Lung (tissue), 12 donors: ENCODE data around the gene GLT6D1. TPM values are rescaled to one million over a fixed set of nuclear protein-coding genes. Genes with fewer than 3 reads are reported as not detected.
"Not testable (repeated sequence)": the region's sequence is repeated elsewhere in the genome, so short reads cannot be mapped to it uniquely, and the experiment has no call there.

Experiments used
- ATAC-seq: fragments of 200-7000 bp; cut with Tn5 transposase; one replicate; pipeline ENCODE4 v1.9.1; 2020; ENCODE audit warnings: moderate number of reproducible peaks; ENCODE audit not compliant: insufficient read depth, low FRiP score
- DNase-seq, 3 donors: peaks; one replicate each; pipeline ENCODE4 v3.0.0-alpha.2; 2013 to 2017
- H3K27ac ChIP-seq, 2 donors: one replicate each; pipeline ENCODE4 v1.5.1; 2013; ENCODE audit warnings: mild to moderate bottlenecking in 2 of 2, moderate library complexity in 2 of 2, control low read depth in 1 of 2, inconsistent platforms in 1 of 2, low read depth in 1 of 2, low read length in 1 of 2
- H3K27me3 ChIP-seq, 3 donors: one replicate each; pipeline ENCODE4 v1.5.1; 2013; ENCODE audit warnings: low read length in 2 of 3; ENCODE audit not compliant: control insufficient read depth in 3 of 3, insufficient read depth in 3 of 3
- H3K36me3 ChIP-seq, 4 donors: one replicate each; pipeline ENCODE4 v1.5.1; 2013; ENCODE audit warnings: low read length in 4 of 4, mild to moderate bottlenecking in 1 of 4, moderate library complexity in 1 of 4; ENCODE audit not compliant: control insufficient read depth in 4 of 4, insufficient read depth in 4 of 4
- H3K4me1 ChIP-seq, 5 donors: one replicate each; pipeline ENCODE4 v1.5.1; 2013; ENCODE audit warnings: low read length in 5 of 5, mild to moderate bottlenecking in 2 of 5, moderate library complexity in 1 of 5; ENCODE audit not compliant: control insufficient read depth in 5 of 5, insufficient read depth in 5 of 5
- H3K4me3 ChIP-seq: one replicate; pipeline ENCODE4 v1.5.1; 2013; ENCODE audit warnings: mild to moderate bottlenecking, control low read depth, moderate library complexity
- H3K9ac ChIP-seq, 2 donors: one replicate each; pipeline ENCODE4 v1.5.1; 2013; ENCODE audit warnings: low read length in 2 of 2, control low read depth in 1 of 2; ENCODE audit not compliant: insufficient read depth in 1 of 2
- H3K9me3 ChIP-seq, 4 donors: one replicate each; pipeline ENCODE4 v1.5.1; 2013; ENCODE audit warnings: low read length in 3 of 4, mild to moderate bottlenecking in 1 of 4, moderate library complexity in 1 of 4; ENCODE audit not compliant: control insufficient read depth in 4 of 4, insufficient read depth in 3 of 4
- WGBS, 2 donors: extraction: QIAGEN DNeasy Blood & Tissue Kit; methylation state at CpG; one replicate each; pipeline ENCODE4 v1.1.7; 2013; 5-methylcytosine and 5-hydroxymethylcytosine counted together
- polyA plus RNA-seq, 2 donors: library from polyadenylated mRNA; stranded (reverse); fragments of 200-250 nt; gene quantifications; one replicate each; pipeline ENCODE4 v1.2.1, GENCODE V29; 2013
- total RNA-seq, 2 donors: library from RNA; depleted of rRNA in 1 of 2; stranded (reverse); fragments of >200 nt in 1 of 2; gene quantifications; one replicate each; pipeline ENCODE4 v1.2.1, GENCODE V29; 2014 to 2021
- TF ChIP-seq, protein P1 (sequence below): IDR thresholded peaks from 2 replicates; pipeline ENCODE4 v1.5.1; 2012; ENCODE audit warnings: mild to moderate bottlenecking; ENCODE audit errors: control extremely low read depth, extremely low read depth
- donor health status: control.
- donor health status: control.
- donor health status: Bipolar disorder and iron deficiency.
- donor health status: healthy.
- donor health status: DM: yes; HTN: yes; CAD: no.

GLT6D1 gene
- total and polyA plus RNA-seq, 4 donors: not detected

DNA sequence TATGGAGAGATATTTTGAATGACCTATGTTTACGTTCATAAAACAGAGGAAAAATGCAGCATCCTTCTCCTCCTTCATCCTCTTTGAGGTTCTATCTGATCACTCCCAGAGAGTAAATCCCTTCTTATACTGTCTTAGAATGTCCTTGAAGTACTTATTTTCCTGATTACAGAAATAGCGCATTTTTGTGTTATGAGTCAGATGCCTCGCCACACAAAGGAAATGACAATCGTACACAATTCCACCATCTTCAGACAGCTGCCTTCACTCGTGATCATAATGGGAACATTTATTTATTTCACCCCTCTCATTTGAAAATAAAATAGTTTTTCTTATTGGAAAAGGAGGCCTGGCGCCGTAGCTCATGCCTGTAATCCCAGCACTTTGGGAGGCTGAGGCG, 2.4 kb upstream of the GLT6D1 start:
- no peak for DNase-seq
- WGBS, 2 donors: 71 to 81% methylated on average over 8 of the region's 8 CpGs
- peaks cover 0 to 11% (median 8%) of the 10 kb centered on the region in 4 donors for H3K9me3 ChIP-seq
- no peak for ATAC-seq
- H3K27me3 ChIP-seq: no peaks in the 10 kb centered on the region
- no peak overlapping the region for H3K9ac ChIP-seq
- TF ChIP-seq, protein P1, sequence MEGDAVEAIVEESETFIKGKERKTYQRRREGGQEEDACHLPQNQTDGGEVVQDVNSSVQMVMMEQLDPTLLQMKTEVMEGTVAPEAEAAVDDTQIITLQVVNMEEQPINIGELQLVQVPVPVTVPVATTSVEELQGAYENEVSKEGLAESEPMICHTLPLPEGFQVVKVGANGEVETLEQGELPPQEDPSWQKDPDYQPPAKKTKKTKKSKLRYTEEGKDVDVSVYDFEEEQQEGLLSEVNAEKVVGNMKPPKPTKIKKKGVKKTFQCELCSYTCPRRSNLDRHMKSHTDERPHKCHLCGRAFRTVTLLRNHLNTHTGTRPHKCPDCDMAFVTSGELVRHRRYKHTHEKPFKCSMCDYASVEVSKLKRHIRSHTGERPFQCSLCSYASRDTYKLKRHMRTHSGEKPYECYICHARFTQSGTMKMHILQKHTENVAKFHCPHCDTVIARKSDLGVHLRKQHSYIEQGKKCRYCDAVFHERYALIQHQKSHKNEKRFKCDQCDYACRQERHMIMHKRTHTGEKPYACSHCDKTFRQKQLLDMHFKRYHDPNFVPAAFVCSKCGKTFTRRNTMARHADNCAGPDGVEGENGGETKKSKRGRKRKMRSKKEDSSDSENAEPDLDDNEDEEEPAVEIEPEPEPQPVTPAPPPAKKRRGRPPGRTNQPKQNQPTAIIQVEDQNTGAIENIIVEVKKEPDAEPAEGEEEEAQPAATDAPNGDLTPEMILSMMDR: no peak
- no peak overlapping the region for H3K4me3 ChIP-seq
- H3K36me3 ChIP-seq: no peaks in the 10 kb centered on the region
- no peak overlapping the region for H3K27ac ChIP-seq
- no peaks in the 10 kb centered on the region for H3K4me1 ChIP-seq

DNA sequence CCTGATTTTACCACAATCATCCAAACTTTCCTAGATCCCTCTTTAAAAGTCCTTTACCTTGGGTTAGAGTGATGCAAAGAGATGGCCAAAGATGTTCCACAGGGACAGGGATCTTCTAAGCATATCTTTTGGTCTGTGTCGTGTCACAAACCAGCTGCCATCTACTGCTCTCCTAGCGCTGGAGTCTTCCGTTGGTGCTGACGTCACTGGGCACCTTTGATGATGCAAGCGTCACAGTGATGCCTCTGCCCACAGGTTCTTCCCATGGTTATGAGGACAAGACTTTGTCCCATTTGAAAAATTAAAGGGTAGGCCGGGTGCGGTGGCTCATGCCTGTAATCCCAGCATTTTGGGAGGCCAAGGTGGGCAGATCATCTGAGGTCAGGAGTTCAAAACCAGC, 1.7 kb upstream of the GLT6D1 start:
- Histone ChIP-seq H3K9ac (no peak overlapping the region), H3K9me3 (peaks cover 0 to 11% (median 6%) of the 10 kb centered on the region in 4 donors), H3K27ac (no peak overlapping the region), H3K27me3 (no peaks in the 10 kb centered on the region), H3K36me3 (no peaks in the 10 kb centered on the region), H3K4me3 (no peak overlapping the region), H3K4me1 (no peaks in the 10 kb centered on the region)
- TF ChIP-seq, protein P1: no peak
- WGBS, 2 donors: 85 to 86% methylated on average over 7 of the region's 7 CpGs
- ATAC-seq (no peak), DNase-seq (no peak)

DNA sequence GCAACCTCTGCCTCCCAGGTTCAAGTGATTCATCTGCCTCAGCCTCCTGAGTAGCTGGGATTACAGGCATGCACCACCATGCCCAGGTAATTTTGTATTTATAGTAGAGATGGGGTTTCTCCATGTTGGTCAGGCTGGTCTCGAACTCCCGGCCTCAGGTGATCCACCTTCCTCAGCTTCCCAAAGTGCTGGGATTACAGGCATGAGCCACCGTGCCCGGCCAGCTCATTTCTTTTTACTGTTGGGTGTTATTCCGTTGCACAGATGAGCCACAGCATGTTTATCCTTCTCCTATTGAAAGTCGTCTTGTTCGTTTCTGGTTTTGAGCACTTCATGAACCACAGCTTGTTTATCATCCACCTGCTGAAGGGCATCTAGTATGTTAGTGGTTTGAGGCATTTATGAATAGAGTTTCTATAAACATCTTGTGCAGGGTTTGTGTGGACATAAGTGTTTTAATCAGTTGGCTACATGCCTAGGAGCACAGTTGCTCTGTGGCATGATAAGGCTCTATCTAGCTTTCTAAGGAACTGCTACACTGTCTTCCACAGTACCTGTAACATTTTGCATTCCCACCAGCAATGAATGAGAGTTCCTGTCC, 2.3 kb downstream of the GLT6D1 start:
- 81 to 94% methylated on average over 7 of the region's 7 CpGs for WGBS, 2 donors
- H3K9me3 ChIP-seq, H3K4me1 ChIP-seq, H3K4me3 ChIP-seq, H3K9ac ChIP-seq, H3K27ac ChIP-seq, ATAC-seq, DNase-seq, H3K36me3 ChIP-seq, H3K27me3 ChIP-seq: not testable (repeated sequence)

DNA sequence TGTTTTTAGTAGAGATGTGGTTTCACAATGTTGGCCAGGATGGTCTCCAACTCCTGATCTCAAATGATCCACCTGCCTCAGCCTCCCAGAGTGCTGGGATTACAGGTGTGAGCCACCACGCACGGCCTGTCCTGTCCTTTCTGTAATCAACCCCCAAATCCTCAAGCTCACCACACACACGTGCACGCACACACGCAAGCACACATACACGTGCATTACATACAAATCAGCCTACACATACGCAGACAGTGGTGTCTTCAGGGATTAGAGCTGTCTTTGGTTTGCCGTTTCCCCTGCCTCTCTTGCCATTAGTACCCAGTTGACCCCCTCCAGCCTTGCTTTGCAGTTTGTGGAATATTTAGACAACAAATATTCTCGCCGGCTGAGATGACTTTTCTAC, 6.5 kb downstream of the GLT6D1 start:
- Histone ChIP-seq H3K4me1 (no peaks in the 10 kb centered on the region), H3K9ac (no peak overlapping the region), H3K27ac (no peak overlapping the region), H3K9me3 (no peaks in the 10 kb centered on the region), H3K4me3 (no peak overlapping the region), H3K36me3 (no peaks in the 10 kb centered on the region), H3K27me3 (peaks cover 0 to 6% (median 4%) of the 10 kb centered on the region in 3 donors)
- no peak for ATAC-seq
- TF ChIP-seq, protein P1: no peak
- no peak for DNase-seq
- WGBS, 2 donors: 91 to 95% methylated on average over 10 of the region's 10 CpGs
